DND-41 (cell line): Measurements from ENCODE around the gene PDE3A.

Experiments
- ATAC-seq: fragments of 200-7000 bp; cut with Tn5 transposase; 3 replicates; pipeline ENCODE4 v1.9.1; 2021; ENCODE audit warnings: low read depth; ENCODE audit not compliant: insufficient read depth
- DNase-seq: peaks from one replicate; pipeline ENCODE4 v3.0.0-alpha.2; 2020
- H2AFZ ChIP-seq: 2 replicates; pipeline ENCODE4 v1.6.0; 2012; ENCODE audit warnings: low read depth, low read length
- H3K27ac ChIP-seq: 2 replicates; pipeline ENCODE4 v1.5.1; 2012; ENCODE audit warnings: low read length, inconsistent platforms
- H3K27me3 ChIP-seq: fragments of 200-600 bp; sonication (generic); 2 replicates; pipeline ENCODE4 v1.6.0; 2012; ENCODE audit warnings: low read length, mild to moderate bottlenecking, inconsistent platforms; ENCODE audit not compliant: insufficient read depth, poor library complexity
- H3K36me3 ChIP-seq: 2 replicates; pipeline ENCODE4 v1.5.1; 2012; ENCODE audit warnings: low read length, inconsistent platforms; ENCODE audit not compliant: insufficient read depth
- H3K4me1 ChIP-seq: 2 replicates; pipeline ENCODE4 v1.5.1; 2012; ENCODE audit warnings: mild to moderate bottlenecking, low read length; ENCODE audit not compliant: insufficient read depth
- H3K4me2 ChIP-seq: 2 replicates; pipeline ENCODE4 v1.6.0; 2012; ENCODE audit warnings: mild to moderate bottlenecking, moderate library complexity, low read length, inconsistent platforms; ENCODE audit not compliant: insufficient read depth
- H3K4me3 ChIP-seq, 2 experiments: fragments of 200-600 bp in 1 of 2; shearing (Covaris generic) in 1 of 2; 2 replicates each; pipeline ENCODE4 v1.5.1; 2012 to 2016; ENCODE audit warnings: inconsistent platforms in 2 of 2, low read length in 2 of 2, mild to moderate bottlenecking in 2 of 2, low read depth in 1 of 2, moderate library complexity in 1 of 2
- H3K79me2 ChIP-seq: 2 replicates; pipeline ENCODE4 v1.6.0; 2012; ENCODE audit warnings: low read length, inconsistent platforms; ENCODE audit not compliant: insufficient read depth
- H3K9ac ChIP-seq: 2 replicates; pipeline ENCODE4 v1.6.0; 2012; ENCODE audit warnings: low read depth, mild to moderate bottlenecking, inconsistent platforms, low read length, moderate library complexity
- H3K9me3 ChIP-seq: 2 replicates; pipeline ENCODE4 v1.5.1; 2012; ENCODE audit warnings: low read length, moderate library complexity, mild to moderate bottlenecking, inconsistent platforms; ENCODE audit not compliant: insufficient read depth, severe bottlenecking
- H4K20me1 ChIP-seq: 2 replicates; pipeline ENCODE4 v1.6.0; 2012; ENCODE audit warnings: low read length; ENCODE audit not compliant: insufficient read depth
- CTCF ChIP-seq: IDR thresholded peaks from 2 replicates; pipeline ENCODE4 v1.5.1; 2012; ENCODE audit warnings: borderline replicate concordance, low read length, moderate library complexity, mild to moderate bottlenecking; ENCODE audit not compliant: poor library complexity, severe bottlenecking; ENCODE audit errors: extremely low read depth
- EZH2 ChIP-seq: IDR thresholded peaks from 3 replicates; pipeline ENCODE4 v1.6.1; 2012; ENCODE audit warnings: borderline replicate concordance, low read depth, mild to moderate bottlenecking, moderate library complexity, low read length, inconsistent platforms; ENCODE audit not compliant: severe bottlenecking

The PDE3A gene

GRCh38 chr12:20409607-20410377, 41.5 kb downstream of the PDE3A start:
- ATAC-seq (no peak), DNase-seq (no peak)
- H3K79me2 ChIP-seq: no peaks in the 10 kb centered on the region
- no peak overlapping the region for H3K9ac ChIP-seq
- H4K20me1 ChIP-seq: no peaks in the 10 kb centered on the region
- no peaks in the 10 kb centered on the region for H3K36me3 ChIP-seq
- no peak overlapping the region for H3K27ac ChIP-seq
- no peak overlapping the region for H2AFZ ChIP-seq
- no peaks in the 10 kb centered on the region for H3K9me3 ChIP-seq
- H3K4me1 ChIP-seq: no peaks in the 10 kb centered on the region
- no peak for TF ChIP-seq CTCF
- no peak for TF ChIP-seq EZH2
- H3K4me3 ChIP-seq: no peak overlapping the region
- no peak overlapping the region for H3K4me2 ChIP-seq
- H3K27me3 ChIP-seq: peaks cover 3% of the 10 kb centered on the region

- Histone ChIP-seq H3K4me2 (no peak overlapping the region), H3K79me2 (no peaks in the 10 kb centered on the region), H2AFZ (no peak overlapping the region), H3K9ac (no peak overlapping the region), H4K20me1 (no peaks in the 10 kb centered on the region), H3K27me3 (peaks cover 3% of the 10 kb centered on the region), H3K9me3 (no peaks in the 10 kb centered on the region), H3K4me1 (no peaks in the 10 kb centered on the region), H3K36me3 (no peaks in the 10 kb centered on the region), H3K27ac (no peak overlapping the region), H3K4me3 (no peak overlapping the region)
- TF ChIP-seq CTCF: no peak
- TF ChIP-seq EZH2: no peak
- DNase-seq (no peak), ATAC-seq (no peak)
These were observed 42.4 kb downstream of the PDE3A start for GRCh38 chr12:20410734-20411133.

GRCh38 chr12:20411345-20411744, 43.0 kb downstream of the PDE3A start:
- ATAC-seq (no peak), DNase-seq (no peak)
- H3K4me1 ChIP-seq: no peaks in the 10 kb centered on the region
- no peak overlapping the region for H2AFZ ChIP-seq
- no peaks in the 10 kb centered on the region for H3K36me3 ChIP-seq
- H3K4me3 ChIP-seq: no peak overlapping the region
- no peak for TF ChIP-seq CTCF
- TF ChIP-seq EZH2: no peak
- H3K9ac ChIP-seq: no peak overlapping the region
- no peaks in the 10 kb centered on the region for H4K20me1 ChIP-seq
- H3K9me3 ChIP-seq: no peaks in the 10 kb centered on the region
- H3K27me3 ChIP-seq: no peaks in the 10 kb centered on the region
- H3K27ac ChIP-seq: no peak overlapping the region
- H3K79me2 ChIP-seq: no peaks in the 10 kb centered on the region
- no peak overlapping the region for H3K4me2 ChIP-seq

GRCh38 chr12:20415028-20415427, 46.7 kb downstream of the PDE3A start:
- no peaks in the 10 kb centered on the region for H3K9me3 ChIP-seq
- H3K4me1 ChIP-seq: no peaks in the 10 kb centered on the region
- DNase-seq: no peak
- H3K4me3 ChIP-seq: no peak overlapping the region
- H3K36me3 ChIP-seq: no peaks in the 10 kb centered on the region
- peaks cover 3% of the 10 kb centered on the region for H3K27me3 ChIP-seq
- H2AFZ ChIP-seq: no peak overlapping the region
- H4K20me1 ChIP-seq: no peaks in the 10 kb centered on the region
- H3K79me2 ChIP-seq: no peaks in the 10 kb centered on the region
- H3K9ac ChIP-seq: no peak overlapping the region
- no peak overlapping the region for H3K4me2 ChIP-seq
- no peak for ATAC-seq
- TF ChIP-seq CTCF: no peak
- no peak for TF ChIP-seq EZH2
- no peak overlapping the region for H3K27ac ChIP-seq
